ENCODE measurements around the gene SLC34A3.
"Not testable (repeated sequence)": the region's sequence is repeated elsewhere in the genome, so short reads cannot be mapped to it uniquely, and the experiment has no call there.

Gene SLC34A3

DNA sequence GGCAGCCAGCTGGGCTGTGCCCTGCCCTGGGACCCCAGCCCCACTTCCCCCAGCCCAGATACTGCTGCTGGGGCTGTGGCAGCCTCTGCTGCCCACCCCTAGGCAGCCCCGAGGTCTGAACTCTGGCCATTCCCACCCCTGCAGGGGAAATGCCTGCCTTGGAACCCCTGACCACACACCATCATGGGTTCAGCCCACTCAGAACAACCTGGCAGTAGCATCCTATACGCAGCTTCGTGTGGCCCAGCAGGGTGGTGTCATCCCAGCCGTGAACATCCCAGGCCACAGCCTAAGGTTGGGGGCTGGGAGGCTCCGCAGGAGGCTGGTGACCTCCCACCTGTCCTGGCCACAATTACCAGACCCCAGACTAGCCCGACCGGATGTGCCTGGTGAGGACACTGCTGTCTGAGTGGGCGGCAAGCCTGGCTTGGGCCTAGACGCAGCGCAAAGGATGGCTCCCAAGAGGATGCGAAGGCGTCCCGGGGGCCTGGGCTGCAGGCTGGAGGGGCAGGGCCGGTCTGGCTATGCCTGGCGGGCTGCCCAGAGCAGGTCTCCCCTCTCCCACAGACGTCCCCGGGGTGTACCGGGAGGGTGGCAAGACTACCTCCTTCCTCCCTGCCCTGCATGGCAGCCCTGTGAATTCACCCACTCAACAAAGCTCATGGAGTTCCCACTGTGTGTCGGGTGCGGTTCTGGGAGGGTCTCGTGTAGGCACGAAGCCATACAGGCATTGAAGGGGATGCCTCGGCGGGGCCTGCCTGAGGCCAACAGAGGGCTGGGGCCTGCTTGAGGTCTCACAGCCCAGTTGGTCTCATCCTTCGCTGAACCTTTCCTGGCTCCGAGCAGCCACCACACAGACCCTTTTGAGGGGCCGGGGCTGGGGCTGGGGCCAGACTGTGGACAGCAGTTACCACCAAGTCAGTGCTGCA is 1.5 kb upstream of the SLC34A3 start:
- DNase-seq (ENCODE audit: low read depth in 2 of 2), result no peak

DNA sequence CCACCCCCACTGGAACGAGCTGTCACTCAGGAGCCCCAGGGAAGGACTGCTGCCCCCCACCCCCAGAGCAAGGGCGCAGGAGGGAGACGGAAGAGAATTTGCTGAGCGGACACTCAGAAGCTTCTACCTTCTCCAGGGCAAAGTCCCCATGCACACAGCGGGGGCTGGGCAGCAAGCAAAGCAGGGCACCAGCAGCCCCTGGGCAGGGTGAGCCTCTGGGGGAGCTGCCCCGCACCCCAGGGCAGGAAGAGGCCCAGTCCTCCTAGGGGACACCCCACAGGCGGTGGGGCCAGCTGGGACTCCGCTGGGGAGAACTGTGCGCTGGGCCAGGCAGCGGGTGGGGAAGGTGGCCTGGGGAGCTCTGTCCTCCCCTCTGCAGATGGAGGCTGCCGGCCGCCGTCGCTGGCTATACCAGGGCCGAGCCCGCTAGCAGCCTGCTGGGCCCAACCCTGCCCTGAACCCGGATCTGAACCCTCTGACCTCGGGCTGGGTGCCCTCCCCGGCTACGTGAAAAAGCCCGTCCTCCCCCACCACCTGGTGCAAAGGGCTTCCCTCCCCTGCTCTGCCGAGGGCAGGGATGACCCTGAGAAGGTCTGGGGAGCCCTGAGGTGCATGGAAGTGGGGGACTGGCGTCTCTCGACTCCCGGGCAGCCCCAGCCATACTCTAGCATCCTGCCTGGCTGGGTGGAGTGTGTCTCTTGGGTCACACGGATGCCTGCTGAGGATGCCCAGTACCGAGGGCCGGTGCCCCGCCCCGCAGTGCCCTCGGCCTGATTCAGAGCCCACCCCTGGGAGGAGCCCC is 597 bp upstream of the SLC34A3 start:
- DNase-seq (ENCODE audit: low read depth in 2 of 2), result no peak

DNA sequence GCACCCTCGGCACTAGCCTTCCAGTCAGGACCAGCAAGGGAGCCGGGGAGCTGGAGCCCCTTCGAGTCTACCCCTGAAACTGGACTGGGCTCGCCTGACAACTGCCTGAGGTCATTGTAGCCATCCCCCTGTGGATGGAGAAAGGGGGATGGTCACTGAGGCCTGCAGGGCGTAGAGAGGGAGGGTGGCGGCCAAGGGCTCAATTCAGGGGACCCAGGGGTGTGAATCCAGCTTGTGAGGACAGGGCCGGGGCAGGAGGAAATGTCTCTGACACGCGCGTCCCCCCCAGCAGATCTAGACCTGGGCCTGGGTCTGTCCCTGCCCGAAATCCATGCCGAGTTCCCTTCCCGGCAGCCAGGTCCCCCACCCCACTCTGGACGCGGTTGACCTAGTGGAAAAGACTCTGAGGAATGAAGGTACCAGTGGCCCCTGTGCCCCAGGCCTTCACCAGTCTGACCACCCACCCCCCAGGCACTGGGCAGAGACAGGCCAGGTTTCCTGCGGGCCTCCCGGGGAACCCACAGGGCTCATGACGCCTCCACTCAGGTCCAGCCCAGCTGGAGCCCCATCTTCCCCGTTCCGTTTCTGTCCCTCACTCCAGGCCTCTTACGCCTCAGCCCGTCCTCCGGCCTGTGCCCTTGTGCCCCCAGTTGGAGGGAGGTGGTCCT is 805 bp downstream of the SLC34A3 start:
- no peak for DNase-seq (ENCODE audit: low read depth in 2 of 2)

DNA sequence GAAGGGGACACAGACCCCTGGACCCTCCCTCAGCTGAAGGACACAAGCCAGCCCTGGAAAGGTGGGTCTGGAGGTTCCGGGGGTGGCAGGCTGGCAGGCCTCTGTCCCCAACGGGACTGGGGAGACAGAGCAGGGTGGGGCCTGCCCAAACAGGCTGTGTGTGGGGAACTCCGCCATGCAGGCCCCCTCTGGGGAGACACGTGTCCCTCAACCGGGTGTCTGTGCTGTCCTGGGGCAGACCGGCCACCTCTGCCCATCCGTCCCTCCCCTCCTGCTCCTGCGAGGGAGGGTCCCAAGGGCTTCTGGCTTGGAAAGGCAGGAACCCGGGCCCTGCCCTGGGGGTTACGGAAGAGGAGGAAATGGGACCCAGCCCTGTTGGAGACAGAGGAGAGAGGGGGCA is 1.4 kb downstream of the SLC34A3 start:
- no peak for DNase-seq (ENCODE audit: low read depth in 2 of 2)

DNA sequence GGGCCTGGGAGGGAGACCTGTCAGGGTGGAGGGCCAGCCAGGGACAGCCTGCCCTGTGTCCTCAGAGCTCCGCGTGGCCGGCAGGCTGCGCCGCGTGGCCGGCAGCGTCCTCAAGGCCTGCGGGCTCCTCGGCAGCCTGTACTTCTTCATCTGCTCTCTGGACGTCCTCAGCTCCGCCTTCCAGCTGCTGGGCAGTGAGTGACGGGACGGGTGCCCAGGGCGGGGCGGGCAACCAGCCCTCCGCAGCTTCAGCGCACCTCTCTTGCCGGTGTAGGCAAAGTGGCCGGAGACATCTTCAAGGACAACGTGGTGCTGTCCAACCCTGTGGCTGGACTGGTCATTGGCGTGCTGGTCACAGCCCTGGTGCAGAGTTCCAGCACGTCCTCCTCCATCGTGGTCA is 1.8 kb downstream of the SLC34A3 start:
- no peak for DNase-seq (ENCODE audit: low read depth in 2 of 2)

DNA sequence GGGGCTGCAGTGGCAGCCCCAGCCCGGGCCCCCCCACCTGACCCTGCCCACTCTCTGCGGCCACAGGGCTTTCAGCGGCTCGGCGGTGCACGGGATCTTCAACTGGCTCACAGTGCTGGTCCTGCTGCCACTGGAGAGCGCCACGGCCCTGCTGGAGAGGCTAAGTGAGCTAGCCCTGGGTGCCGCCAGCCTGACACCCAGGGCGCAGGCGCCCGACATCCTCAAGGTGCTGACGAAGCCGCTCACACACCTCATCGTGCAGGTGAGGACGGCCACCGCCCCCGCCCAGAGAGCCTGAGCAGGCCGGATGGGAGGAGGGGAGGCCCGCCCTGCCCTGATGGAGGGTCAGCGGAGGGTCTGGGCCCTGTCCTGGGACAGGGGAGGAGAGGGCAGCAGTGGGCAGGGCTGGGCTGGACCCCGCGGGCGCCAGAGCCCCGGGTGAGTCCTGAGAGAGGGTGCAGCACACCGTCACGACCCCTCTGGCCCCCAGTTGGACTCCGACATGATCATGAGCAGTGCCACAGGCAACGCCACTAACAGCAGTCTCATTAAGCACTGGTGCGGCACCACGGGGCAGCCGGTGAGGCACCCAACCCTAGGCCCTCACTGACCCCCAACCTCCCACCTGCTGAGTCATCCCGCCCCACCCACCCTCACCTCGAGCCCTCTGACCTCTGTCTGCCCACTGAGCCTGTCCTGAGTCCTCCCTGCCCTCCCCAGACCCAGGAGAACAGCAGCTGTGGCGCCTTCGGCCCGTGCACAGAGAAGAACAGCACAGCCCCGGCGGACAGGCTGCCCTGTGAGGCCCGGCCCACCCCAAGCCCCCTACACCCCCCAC is 2.7 kb downstream of the SLC34A3 start:
- DNase-seq (ENCODE audit: low read depth in 2 of 2), result no peak

DNA sequence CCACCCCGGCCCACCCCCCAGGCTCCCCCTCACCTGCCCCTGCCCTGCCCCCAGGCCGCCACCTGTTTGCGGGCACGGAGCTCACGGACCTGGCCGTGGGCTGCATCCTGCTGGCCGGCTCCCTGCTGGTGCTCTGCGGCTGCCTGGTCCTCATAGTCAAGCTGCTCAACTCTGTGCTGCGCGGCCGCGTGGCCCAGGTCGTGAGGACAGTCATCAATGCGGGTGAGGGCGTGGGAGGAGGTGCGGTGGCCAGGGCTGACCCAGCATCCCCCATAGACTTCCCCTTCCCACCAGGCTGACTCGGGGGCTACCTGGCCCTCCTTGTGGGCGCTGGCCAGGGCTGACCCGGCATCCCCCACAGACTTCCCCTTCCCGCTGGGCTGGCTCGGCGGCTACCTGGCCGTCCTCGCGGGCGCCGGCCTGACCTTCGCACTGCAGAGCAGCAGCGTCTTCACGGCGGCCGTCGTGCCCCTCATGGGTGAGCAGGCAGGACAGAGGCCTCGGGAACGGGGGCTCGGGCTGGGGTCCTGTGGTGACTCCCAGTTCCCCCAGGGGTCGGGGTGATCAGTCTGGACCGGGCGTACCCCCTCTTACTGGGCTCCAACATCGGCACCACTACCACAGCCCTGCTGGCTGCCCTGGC is 3.5 kb downstream of the SLC34A3 start:
- DNase-seq (ENCODE audit: low read depth in 2 of 2), result no peak

DNA sequence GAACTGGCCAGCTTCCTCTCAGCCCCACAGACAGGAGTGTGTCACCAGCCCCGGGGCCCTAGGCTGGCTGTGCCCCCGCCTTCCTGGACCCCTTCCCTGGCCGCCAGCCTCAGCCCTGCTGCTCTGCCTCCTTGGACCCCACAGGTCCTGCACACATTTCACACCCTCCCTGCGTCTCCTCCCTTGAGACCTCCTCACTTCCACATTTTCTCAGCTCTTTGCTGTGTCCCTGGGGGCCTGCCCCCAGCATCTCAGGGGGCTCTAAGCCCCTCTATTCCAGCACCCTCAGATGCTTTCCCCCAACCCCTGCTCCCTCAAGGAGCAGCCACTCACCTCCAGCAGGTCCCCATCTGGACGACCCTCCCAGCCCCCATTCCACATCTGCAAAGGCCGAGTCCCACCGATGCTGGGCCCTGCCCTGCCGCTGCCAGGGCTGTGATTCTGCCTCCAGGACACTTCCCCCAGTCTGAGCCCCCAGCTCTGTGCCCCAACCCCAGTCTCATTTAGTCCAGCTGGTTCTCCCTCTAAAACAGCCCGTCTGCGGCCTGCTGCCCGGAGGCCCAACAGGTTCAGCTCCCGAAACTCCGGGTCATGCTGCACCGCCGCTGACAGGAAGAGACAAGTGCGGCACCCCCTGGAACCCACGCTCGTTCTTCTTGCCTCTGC is 4.2 kb downstream of the SLC34A3 start:
- DNase-seq (ENCODE audit: low read depth in 2 of 2), result no peak

DNA sequence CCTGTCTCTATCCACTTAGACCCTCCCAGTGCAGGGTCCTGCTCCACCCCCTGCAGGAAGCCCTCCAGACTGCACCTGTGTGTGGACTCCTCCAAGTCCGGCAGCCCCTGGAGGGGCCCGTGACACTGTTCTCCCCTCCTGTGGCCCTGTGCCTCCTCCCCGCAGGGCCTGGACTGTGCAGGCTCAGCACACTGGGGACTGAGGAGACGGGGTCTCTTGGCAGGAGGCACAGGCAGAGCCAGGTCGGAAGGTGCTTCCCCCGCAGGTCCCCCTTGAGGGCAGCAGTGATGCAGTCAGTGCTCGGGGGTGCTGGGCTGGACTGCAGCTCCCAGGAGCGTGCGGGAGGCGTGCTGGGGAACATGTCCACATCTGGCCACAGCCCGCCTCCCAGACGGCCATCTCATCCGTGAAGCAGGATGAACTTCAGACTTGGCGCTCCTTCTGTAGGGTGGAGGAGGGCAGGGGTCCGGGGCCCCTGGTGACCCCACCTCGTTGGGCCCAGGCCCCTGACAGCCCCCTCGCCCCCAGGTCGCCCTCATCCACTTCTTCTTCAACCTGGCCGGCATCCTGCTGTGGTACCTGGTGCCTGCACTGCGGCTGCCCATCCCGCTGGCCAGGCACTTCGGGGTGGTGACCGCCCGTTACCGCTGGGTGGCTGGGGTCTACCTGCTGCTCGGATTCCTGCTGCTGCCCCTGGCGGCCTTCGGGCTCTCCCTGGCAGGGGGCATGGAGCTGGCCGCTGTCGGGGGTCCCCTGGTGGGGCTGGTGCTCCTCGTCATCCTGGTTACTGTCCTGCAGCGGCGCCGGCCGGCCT is 4.9 kb downstream of the SLC34A3 start:
- DNase-seq (ENCODE audit: low read depth in 2 of 2), result no peak

DNA sequence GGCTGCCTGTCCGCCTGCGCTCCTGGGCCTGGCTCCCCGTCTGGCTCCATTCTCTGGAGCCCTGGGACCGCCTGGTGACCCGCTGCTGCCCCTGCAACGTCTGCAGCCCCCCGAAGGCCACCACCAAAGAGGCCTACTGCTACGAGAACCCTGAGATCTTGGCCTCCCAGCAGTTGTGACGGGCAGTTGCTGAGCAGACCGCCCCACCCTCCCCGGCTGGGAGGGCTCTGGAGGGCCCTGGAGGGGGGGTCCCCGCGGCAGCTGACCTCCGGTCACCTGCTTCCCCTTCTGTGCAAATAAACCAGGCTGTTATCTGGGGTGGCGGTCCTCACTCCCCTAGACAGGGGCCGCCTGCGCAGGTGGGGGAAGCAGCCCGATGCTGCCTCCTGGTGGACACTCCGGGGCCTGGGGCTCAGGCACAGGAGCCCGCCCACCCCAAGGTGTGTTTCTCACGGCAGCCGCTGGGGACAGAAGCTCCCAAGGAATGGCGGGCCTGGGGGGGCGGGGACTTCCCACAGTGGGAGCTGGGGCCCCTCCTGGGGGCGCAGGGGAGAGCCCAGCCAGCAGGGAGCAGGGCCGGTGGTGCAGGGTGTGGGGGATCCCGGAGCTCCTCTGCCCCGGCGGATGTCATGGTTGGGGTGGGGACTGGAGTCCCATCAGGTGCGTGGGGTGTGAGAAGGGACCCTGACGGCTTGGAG is 5.7 kb downstream of the SLC34A3 start:
- DNase-seq (ENCODE audit: low read depth in 2 of 2), result peak; percentile 79 to 93

DNA sequence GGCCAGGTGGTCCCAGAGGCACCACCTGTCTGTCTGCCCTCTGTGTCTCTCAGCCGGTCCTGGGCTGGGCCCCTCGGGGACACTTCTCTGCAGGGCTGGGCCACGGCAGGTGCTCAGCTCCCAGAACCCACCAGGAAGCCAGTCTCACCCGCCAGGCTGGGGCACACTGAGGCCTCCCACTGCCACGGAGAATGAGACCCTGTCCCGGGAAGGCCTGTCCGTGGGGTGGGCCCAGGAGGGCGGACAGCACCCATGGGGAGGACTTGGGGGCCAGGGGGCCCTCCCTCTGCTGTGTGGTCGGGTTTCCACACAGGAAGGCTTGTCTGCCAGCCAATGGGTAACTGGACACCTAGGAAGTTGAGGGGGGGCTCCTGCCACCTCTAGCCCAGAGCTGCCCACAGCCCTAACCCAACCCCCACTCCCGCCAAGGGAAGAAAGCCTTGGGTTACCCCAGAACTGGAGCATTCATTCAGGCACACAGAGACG is 6.3 kb downstream of the SLC34A3 start:
- no peak for DNase-seq (ENCODE audit: low read depth in 2 of 2)

DNA sequence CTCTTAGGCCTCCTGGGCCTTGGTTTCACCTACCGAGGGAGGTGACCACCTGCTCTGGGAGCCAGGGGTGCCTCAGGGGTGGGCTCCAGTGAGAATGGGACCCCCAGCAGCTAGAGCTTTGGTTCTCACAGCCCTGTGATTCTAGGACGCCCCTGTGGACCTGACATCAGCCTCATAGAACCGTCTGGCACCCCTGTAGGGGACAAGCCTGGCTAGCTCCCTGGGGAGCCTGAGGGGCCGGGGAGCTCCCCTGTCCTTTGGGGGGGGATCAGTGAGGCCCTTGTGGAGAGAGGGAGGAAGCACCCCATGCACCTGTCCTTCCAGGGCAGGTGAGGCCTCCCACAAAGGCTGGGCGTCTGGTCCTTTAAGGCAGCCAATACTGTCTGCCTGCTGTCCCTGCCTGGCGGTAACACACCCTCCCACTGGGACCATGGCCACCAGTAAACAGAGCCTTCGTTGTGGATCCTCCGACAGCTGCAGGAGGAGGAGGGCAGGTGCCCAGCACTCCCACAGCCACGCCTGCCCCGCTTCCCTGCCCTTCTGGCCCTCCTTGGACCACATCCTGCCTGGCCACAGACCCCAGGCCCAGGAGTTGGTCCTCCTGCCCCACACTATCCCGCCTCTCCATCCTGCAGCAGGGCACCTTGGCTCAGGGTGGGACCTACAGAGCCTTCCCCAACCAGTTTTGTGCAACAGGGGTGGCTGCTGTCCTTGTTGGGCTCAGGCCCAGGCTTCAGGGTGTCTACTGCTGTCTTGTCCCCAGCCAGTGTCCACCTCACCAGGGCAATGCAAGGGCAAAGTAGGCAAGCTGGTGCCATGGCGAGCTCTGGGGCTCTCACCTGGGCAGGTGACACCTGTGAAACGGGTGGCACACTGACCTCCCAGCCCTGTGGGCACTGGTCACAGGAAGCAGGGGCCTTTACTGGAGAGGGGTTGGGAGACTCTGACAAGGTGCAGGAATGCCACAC is 7.3 kb downstream of the SLC34A3 start:
- DNase-seq (ENCODE audit: low read depth in 2 of 2), result no peak

DNA sequence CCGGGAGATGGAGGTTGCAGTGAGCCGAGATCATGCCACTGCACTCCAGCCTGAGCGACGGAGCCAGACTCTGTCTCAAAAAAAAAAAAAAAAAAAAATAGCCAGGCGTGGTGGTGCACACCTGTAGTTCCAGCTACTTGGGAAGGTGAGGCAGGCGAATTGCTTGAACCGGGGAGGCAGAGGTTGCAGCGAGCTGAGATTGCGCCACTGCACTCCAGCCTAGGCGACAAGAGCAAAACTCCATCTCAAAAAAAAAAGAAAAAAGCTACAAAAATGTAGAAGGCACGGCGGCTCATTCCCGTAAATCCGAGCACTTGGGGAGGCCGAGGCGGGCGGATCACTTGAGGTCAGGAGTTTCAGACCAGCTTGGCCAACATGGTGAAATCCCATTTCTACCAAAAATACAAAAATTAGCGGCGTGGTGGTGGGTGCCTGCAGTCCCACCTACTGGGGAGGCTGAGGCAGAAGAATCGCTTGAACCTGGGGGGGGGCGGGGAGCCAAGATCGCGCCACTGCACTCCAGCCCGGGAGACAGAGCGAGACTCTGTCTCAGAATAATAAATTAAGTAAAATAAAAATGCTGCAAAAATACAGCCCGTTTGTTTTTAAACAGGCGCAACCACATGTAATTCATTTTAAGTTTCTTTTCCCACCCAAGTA is 9.0 kb downstream of the SLC34A3 start:
- not testable (repeated sequence) for DNase-seq (ENCODE audit: low read depth in 2 of 2)

DNA sequence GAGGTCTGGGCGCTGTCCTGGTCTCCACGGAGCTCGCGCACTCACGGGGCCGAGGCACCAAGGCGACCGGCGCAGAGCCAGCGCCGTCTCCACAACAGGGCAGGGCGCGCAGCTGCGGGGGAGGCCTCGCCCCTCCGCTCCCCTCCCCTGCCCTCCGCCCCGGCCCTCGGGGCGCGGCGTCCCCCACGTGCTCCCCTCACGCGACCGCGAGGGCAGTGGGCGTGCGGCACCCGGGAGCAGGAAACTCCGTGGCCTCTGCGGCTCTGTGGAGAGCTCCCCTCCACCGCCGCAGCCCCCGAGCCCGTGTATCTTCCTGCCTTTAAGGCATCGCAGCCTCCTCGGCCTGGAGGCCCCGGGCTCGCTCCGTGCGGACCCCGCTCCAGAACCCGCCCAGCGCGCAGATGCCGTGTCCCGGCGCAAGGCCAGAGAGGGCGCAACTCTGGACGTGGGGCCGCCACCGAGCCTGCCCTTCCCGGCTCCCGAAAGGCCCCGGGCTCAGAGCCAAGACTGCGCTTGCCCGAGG is 9.7 kb downstream of the SLC34A3 start:
- peak in 1 of 2 experiments; percentile 58 for DNase-seq (ENCODE audit: low read depth in 2 of 2)

DNA sequence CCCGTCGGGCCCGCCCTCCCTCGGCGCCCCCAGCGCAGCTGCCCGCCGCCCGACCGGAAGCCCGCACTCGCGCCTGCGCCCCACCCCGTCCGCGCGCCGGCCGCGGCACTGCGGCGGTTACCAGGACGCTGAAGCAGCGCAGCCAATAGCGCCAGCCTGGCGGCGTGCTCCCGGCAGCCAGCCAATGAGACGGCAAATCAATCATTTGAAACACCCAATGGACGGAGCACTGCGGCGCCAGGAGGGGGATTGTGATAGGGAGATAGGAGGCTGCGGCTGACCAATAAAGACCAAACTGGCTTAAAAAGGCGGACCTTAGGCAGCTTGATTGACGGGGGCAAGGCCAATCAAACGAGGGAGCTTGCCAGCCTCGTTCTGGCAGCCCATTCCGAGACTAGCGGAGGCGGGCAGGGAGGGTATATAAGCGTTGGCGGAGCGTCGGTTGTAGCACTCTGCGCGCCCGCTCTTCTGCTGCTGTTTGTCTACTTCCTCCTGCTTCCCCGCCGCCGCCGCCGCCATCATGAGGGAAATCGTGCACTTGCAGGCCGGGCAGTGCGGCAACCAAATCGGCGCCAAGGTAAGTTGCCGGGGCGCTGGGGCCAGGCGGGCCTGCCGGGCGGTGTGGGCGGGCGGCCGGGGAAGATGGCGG is 10.3 kb downstream of the SLC34A3 start, which contains the start of gene TUBB4B:
Gene TUBB4B, plus strand, starts transcription at position 447 of the 649 bp plus-strand sequence. Its CDS starts 74 bp downstream, at position 521.
- peak; percentile 93 to 96 for DNase-seq (ENCODE audit: low read depth in 2 of 2)
